Activated CD4-positive, alpha-beta T cell treated with anti-CD3 and anti-CD28 coated beads, Interleukin-2, amount 10 ng/mL, durations not matched to agents 24 days and 14 days (primary cell): ENCODE results near the gene LPP. TPM values are rescaled to one million over a fixed set of nuclear protein-coding genes. Genes with fewer than 3 reads are reported as not detected.
A peak's percentile ranks its signal among the peaks of the same experiment; 100 is the strongest.

Source experiments
- DNase-seq: peaks from one replicate; pipeline ENCODE4 v3.0.0; 2022
- H3K27ac Mint-ChIP-seq: one replicate; pipeline ENCODE4 v1.8.0; 2022; ENCODE audit warnings: mild to moderate bottlenecking, mixed read lengths
- H3K27me3 Mint-ChIP-seq: one replicate; pipeline ENCODE4 v1.8.0; 2022; ENCODE audit warnings: mixed read lengths
- H3K36me3 Mint-ChIP-seq: one replicate; pipeline ENCODE4 v1.8.0; 2022; ENCODE audit warnings: low read depth, mild to moderate bottlenecking, mixed read lengths
- H3K4me1 Mint-ChIP-seq: one replicate; pipeline ENCODE4 v1.8.0; 2021; ENCODE audit warnings: mixed read lengths
- H3K4me3 Mint-ChIP-seq: one replicate; pipeline ENCODE4 v1.8.0; 2022; ENCODE audit warnings: mild to moderate bottlenecking, moderate library complexity, mixed read lengths
- H3K9me3 Mint-ChIP-seq: one replicate; pipeline ENCODE4 v1.8.0; 2021; ENCODE audit warnings: mixed read lengths
- intact Hi-C: fragments of 100-400 bp; cut with micrococcal nuclease; formaldehyde crosslinking; loops from one replicate; pipeline ENCODE4 v1.15.1; 2023
- total RNA-seq: library from RNA; stranded (reverse); gene quantifications from 2 replicates; pipeline ENCODE4 v1.2.3, GENCODE V29; 2022

The LPP gene
- total RNA-seq, 1 donor from 2014 or later = 41.4 TPM

DNA sequence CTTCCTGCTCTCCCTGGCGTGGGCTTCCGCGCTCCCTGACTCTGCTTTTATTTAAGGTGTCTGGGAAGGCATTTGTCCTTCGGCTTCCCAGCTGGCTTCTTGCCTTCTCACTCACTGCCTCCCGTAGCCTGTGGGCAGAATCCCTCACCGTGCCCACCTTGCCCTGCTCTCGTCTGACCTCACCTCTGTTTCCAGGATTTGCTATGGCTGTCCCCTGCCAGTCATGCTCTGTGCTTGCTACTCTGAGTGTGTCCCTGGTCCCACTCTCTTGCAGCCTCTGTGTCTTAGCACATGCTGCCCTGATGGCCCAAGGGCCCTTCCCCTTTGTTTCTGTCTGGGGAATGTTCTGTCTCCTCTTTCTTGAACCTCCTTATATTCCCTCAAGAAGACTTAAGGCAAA, 26.2 kb downstream of the LPP start:
- intact Hi-C loops = no loop called here
- no peak for DNase-seq
- H3K4me3 Mint-ChIP-seq = no peak overlapping the region
- no peaks in the 10 kb centered on the region for H3K9me3 Mint-ChIP-seq
- H3K27me3 Mint-ChIP-seq = no peaks in the 10 kb centered on the region
- peaks cover 39% of the 10 kb centered on the region for H3K36me3 Mint-ChIP-seq
- peak overlapping the region; percentile 48 for H3K27ac Mint-ChIP-seq
- H3K4me1 Mint-ChIP-seq = peaks cover 43% of the 10 kb centered on the region

DNA sequence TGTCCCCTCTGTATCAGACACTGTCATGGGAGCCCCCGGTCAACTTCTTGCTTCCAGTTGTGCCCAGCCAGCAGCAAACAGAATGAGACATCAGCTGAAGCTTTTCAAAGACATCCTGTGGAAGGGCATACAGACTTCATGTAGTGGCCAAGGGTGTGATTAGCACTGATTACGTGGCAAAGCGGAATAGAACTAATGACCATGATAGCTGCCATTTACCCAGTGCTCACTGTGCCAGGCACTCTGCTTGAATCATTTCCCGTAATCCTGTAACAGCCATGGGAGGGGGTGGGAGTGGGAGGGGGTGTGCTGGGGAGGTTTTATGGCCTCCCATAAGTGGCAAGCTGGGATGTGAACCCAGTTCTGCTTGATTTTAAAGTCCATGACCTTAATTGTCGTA, 29.5 kb downstream of the LPP start:
- no peak for DNase-seq
- peaks cover 36% of the 10 kb centered on the region for H3K4me1 Mint-ChIP-seq
- no peak overlapping the region for H3K27ac Mint-ChIP-seq
- H3K4me3 Mint-ChIP-seq = no peak overlapping the region
- intact Hi-C loops = no loop called here
- H3K36me3 Mint-ChIP-seq = peaks cover 20% of the 10 kb centered on the region
- no peaks in the 10 kb centered on the region for H3K27me3 Mint-ChIP-seq
- no peaks in the 10 kb centered on the region for H3K9me3 Mint-ChIP-seq

DNA sequence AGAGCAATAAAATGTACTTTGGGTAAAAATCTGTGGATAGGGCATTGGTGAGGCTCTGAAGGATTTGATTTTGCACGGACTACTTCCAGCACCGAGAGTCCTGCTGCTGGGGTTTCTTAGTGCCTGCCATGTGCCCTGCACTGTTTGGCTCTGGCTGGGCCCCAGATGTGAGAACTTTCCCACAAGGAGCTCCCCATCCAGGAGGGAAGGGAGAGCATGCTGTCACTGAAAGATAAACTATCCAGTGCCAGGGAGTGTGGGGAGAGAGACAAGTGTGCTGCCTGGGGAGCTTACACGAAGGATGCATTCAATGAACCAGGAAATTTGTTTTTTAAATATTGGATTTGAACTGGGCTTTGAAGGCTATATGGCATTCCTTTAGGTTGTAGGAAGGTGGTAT, 30.2 kb downstream of the LPP start:
- Mint-ChIP-seq H3K27me3 (no peaks in the 10 kb centered on the region), H3K27ac (no peak overlapping the region), H3K9me3 (no peaks in the 10 kb centered on the region), H3K4me1 (peaks cover 33% of the 10 kb centered on the region), H3K4me3 (no peak overlapping the region), H3K36me3 (peaks cover 21% of the 10 kb centered on the region)
- DNase-seq = no peak
- intact Hi-C loops = no loop called here

DNA sequence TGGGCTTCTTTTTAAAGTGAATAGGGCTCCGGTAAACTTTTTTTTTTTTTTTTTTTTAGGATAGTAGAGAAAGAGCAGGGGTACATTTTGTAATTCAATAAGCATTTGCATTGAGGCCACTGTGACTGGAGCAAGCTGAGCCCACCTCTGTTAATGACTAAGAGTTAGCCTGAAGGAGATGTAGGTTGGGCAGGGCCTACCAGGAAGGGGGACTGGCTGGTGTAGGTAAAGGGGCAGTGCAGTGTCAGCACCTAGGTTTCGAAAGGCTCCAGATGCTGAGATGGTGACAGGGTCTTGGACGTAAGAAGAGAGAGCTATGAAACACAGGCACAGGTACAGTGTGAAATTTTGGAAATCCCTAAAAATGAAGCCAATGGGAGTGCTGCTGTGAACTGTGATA, 30.7 kb downstream of the LPP start:
- H3K36me3 Mint-ChIP-seq = peaks cover 22% of the 10 kb centered on the region
- intact Hi-C loops = loop anchor here (5.0 kb wide), 1 partner anchor 32 kb away; the partner anchor contains the start of gene LPP
- no peaks in the 10 kb centered on the region for H3K27me3 Mint-ChIP-seq
- H3K4me1 Mint-ChIP-seq = peaks cover 30% of the 10 kb centered on the region
- no peak overlapping the region for H3K27ac Mint-ChIP-seq
- no peaks in the 10 kb centered on the region for H3K9me3 Mint-ChIP-seq
- H3K4me3 Mint-ChIP-seq = no peak overlapping the region
- no peak for DNase-seq

DNA sequence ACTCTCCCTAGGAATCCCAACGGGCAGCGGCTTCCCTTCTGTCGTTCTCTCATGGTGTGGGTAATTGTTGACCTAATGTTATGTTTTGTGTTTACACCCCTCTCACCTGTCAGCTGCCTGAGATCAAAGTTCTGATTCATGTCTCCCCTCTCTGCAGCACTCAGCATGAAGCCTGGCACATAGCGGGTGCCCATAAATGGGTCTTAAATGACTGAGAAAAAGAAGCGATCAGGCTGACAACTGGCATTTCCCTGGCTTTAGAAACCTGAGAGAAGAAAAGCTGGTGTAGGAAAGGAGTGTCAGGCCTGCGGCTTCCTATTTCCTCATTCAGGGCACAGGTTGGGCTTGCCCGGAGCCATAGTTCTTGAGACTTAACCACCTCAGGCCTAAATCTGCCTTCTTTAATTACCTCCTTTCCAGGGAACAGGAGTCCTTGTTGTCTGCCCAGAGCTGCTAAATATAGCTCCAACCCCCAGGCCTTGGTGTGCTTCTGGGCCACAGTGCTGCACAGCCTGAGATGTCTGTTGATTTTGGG, 31.8 kb downstream of the LPP start:
- Mint-ChIP-seq H3K4me1 (peaks cover 30% of the 10 kb centered on the region), H3K36me3 (peaks cover 21% of the 10 kb centered on the region), H3K27ac (no peak overlapping the region), H3K9me3 (no peaks in the 10 kb centered on the region), H3K4me3 (no peak overlapping the region), H3K27me3 (no peaks in the 10 kb centered on the region)
- DNase-seq = no peak
- intact Hi-C loops = loop anchor here (5.0 kb wide), 1 partner anchor 33 kb away; the partner anchor contains the start of gene LPP

DNA sequence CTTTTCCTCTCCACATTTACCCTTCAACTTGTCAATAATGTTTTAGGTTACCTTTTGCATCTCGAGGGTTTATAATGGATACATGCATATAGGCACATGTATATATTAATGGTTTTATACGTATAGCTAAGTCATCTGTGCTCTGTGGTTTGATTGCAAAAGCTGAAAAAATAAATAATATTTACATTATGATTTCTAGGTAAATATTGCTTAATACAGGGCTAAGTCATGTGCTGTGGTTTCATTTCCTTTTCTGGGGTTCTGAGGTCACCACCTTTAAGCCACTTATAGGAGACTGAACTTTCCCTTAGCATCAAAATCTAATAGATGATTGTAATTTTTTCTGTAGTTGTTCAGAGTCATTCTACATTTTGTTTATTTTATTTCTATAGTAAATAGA, 33.1 kb downstream of the LPP start:
- intact Hi-C loops = loop anchor here (5.0 kb wide), 1 partner anchor 35 kb away; the partner anchor contains the start of gene LPP
- DNase-seq = no peak
- Mint-ChIP-seq H3K27ac (no peak overlapping the region), H3K9me3 (no peaks in the 10 kb centered on the region), H3K4me1 (peaks cover 30% of the 10 kb centered on the region), H3K36me3 (peaks cover 25% of the 10 kb centered on the region), H3K4me3 (no peak overlapping the region), H3K27me3 (no peaks in the 10 kb centered on the region)

DNA sequence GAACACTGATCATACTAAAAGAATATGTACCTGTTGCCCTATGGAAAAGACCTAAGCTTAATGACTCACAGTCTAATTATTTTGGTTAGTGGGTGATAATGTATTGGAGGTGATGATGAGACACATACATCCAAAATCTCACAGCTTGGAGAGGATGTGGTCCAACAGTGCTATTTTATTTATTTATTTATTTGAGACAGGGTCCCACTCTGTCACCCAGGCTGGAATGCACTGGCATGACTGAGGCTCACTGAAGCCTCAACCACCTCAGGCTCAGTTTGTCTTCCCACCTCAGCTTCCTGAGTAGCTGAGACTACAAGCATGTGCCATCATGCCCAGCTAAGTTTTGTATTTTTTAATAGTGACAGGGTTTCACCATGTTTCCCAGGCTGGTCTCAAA, 35.0 kb downstream of the LPP start:
- peak overlapping the region; percentile 59 for H3K27ac Mint-ChIP-seq
- H3K27me3 Mint-ChIP-seq = no peaks in the 10 kb centered on the region
- no peak for DNase-seq
- intact Hi-C loops = loop anchor here (5.0 kb wide), 1 partner anchor 37 kb away; the partner anchor contains the start of gene LPP
- no peak overlapping the region for H3K4me3 Mint-ChIP-seq
- no peaks in the 10 kb centered on the region for H3K9me3 Mint-ChIP-seq
- peaks cover 34% of the 10 kb centered on the region for H3K4me1 Mint-ChIP-seq
- peaks cover 29% of the 10 kb centered on the region for H3K36me3 Mint-ChIP-seq

DNA sequence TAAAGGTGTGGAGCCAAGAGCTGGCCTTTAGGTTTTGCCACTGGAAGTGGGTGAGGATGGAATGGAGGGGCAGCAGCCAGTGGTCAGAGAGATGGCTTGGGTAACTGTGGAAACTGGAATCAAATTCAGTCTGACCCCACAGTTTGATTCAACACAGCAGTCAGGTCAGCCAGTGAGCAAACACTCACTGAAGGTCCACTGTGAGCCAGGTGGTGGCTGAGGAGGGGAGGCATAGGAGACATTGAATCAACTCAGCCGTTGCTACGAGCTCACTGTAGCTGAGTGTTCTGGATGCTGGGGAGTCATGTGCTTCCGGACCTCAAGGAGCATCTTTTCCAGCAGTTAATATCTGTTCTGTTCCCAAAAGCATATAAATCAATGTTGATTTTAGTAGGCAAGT, 37.5 kb downstream of the LPP start:
- Mint-ChIP-seq H3K36me3 (peaks cover 35% of the 10 kb centered on the region), H3K9me3 (no peaks in the 10 kb centered on the region), H3K4me1 (peaks cover 27% of the 10 kb centered on the region), H3K27me3 (no peaks in the 10 kb centered on the region), H3K4me3 (no peak overlapping the region), H3K27ac (no peak overlapping the region)
- DNase-seq = no peak
- intact Hi-C loops = no loop called here

DNA sequence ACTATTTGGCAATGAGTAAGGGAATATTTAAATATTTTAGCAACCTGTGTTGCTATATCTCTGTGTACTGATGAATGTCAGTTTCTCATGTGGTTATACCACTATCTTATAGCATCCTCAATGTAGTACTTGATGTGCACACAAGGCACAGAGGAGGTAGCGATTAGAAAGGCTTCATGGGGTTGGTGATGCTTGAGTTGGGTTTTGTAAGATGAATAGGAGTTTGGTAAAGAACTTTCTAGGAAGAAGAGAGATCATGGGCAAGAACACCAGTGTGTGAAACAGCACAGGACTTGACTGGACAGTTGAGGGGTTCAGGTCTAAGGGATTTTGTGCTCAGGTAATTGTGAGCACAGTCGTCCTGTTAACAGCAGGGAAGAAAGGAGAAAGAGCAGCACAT, 38.1 kb downstream of the LPP start:
- H3K36me3 Mint-ChIP-seq = peaks cover 40% of the 10 kb centered on the region
- no peaks in the 10 kb centered on the region for H3K27me3 Mint-ChIP-seq
- intact Hi-C loops = no loop called here
- no peak for DNase-seq
- no peaks in the 10 kb centered on the region for H3K9me3 Mint-ChIP-seq
- no peak overlapping the region for H3K4me3 Mint-ChIP-seq
- peaks cover 30% of the 10 kb centered on the region for H3K4me1 Mint-ChIP-seq
- no peak overlapping the region for H3K27ac Mint-ChIP-seq

DNA sequence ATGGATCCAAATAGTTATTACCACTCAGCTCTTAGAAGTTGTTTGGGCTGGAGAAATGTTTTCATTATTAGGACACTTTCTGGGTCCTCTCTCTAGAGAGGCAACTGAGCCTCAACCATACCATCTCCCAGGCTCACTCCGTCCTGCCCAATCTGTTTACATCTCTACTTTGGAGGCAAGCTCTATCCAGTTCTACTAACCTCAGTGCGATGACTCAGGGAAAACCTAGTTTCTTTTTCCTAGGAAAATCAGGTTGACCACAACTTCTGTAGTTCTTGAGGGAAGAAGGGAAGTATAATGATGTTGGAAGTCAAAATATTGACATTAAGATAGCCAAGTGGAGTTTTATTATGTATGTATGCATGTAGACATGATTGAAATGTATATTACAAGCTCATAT, 40.4 kb downstream of the LPP start:
- H3K27me3 Mint-ChIP-seq = no peaks in the 10 kb centered on the region
- H3K36me3 Mint-ChIP-seq = peaks cover 45% of the 10 kb centered on the region
- H3K9me3 Mint-ChIP-seq = no peaks in the 10 kb centered on the region
- H3K27ac Mint-ChIP-seq = no peak overlapping the region
- H3K4me1 Mint-ChIP-seq = peaks cover 32% of the 10 kb centered on the region
- H3K4me3 Mint-ChIP-seq = no peak overlapping the region
- intact Hi-C loops = no loop called here
- no peak for DNase-seq

DNA sequence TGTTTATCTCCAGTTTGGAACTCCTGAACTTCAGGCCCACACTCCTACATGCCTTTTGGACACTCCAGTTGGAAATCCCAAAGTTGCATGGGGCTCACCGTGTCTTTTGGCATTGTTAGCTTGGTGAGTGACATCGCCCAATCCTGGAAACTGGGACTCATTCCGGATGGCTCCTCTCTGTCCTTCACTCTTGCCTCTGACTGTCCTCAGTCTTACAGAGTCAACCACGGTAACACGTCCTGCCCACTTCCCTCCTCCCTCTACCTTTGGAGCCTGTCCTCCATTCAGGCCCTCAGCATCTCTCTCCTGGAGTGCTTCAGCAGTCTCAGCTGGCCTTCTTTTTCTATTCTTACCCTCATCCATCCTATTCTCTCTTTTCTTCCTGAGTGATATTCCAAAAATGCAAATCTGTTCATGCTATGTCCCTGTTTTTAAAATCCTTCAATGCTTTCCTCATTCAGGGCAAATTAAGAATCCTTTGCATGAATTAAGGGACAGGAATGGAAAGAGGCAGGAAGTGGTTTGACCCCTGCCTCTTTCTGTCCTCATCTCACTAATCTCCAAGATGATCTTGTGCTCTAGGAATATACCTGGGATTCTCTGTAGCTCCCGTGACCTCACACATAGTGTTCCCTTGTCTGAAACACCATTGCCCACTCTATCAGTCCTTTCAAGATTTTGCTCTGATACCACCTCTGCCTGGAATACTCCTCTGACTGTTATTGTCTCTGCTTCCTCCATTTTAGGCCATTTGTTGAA, 42.5 kb downstream of the LPP start:
- Mint-ChIP-seq H3K9me3 (no peaks in the 10 kb centered on the region), H3K27ac (peak overlapping the region; percentile 9), H3K4me1 (peaks cover 24% of the 10 kb centered on the region), H3K27me3 (no peaks in the 10 kb centered on the region), H3K36me3 (peaks cover 35% of the 10 kb centered on the region), H3K4me3 (no peak overlapping the region)
- intact Hi-C loops = no loop called here
- no peak for DNase-seq

DNA sequence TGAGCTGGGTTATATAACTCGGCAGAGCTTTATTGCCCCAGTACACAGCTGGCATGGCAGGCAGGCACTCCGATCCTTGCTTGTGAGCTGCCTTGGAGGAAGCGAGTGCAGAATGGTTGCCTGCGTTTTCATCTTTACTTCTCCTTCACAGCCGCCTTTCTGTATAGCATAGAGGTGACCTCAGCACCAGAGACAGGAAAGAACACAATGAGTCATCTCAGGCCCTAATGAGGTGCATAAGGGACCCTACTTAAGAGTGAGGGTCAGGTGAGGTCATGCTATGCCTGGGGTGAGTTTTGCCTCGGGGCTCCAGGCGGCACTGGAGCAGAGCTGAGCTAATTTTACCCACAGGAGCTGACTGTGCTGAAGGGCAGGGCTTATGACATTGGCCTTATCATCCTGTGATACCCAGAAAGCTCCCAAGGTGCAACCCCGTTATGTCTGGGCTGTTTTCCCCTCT, 43.5 kb downstream of the LPP start:
- peaks cover 27% of the 10 kb centered on the region for H3K4me1 Mint-ChIP-seq
- peaks cover 32% of the 10 kb centered on the region for H3K36me3 Mint-ChIP-seq
- intact Hi-C loops = no loop called here
- no peak overlapping the region for H3K4me3 Mint-ChIP-seq
- H3K27me3 Mint-ChIP-seq = no peaks in the 10 kb centered on the region
- DNase-seq = no peak
- no peaks in the 10 kb centered on the region for H3K9me3 Mint-ChIP-seq
- H3K27ac Mint-ChIP-seq = no peak overlapping the region

DNA sequence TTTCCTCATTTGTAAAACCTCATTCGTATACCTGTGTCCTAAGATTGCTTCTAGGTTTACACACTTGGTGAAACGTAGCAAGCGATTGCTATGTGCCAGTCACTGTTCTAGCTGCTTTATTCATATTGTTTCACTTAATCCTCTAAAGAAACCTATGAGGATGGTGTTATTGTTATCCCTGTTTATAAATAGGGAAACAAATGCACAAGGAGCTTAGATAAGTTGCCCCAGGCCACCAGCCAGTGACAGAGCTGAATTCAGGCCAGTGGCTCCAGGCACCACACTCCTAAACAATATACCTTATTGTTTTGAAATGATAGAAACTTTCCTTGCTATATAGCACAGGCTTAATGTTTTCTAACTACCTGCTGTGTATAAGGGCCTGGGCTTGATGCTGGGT, 44.0 kb downstream of the LPP start:
- H3K27ac Mint-ChIP-seq = no peak overlapping the region
- intact Hi-C loops = no loop called here
- no peak for DNase-seq
- peaks cover 27% of the 10 kb centered on the region for H3K36me3 Mint-ChIP-seq
- peaks cover 30% of the 10 kb centered on the region for H3K4me1 Mint-ChIP-seq
- H3K4me3 Mint-ChIP-seq = no peak overlapping the region
- no peaks in the 10 kb centered on the region for H3K9me3 Mint-ChIP-seq
- no peaks in the 10 kb centered on the region for H3K27me3 Mint-ChIP-seq

DNA sequence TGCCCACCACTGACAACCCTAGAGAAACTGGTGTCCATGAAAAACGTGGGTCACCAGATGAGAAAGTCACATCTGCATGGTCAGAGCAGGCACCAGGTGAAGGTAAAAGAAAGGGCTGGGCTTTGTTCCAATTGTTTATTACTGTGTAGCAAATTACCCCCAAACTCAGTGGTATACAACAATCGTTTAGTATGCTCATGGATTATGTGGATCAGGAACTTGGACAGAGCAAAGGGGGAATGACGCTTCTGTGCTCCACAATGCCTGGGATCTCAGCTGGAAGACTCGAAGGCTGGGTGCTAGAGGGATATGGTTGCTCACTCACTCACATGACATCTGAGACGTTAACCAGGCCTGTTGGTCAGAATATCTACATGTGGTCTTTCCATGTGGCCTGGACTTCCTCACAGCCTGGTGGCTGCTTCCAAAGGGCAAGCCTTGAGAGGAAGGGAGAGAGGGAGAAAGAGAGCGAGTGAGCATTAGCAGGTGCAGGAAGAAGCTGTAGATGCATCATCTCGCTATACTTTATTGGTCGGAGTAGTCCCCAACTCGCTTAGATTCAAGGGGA, 44.9 kb downstream of the LPP start:
- Mint-ChIP-seq H3K4me3 (no peak overlapping the region), H3K9me3 (no peaks in the 10 kb centered on the region), H3K36me3 (peaks cover 24% of the 10 kb centered on the region), H3K4me1 (peaks cover 27% of the 10 kb centered on the region), H3K27ac (no peak overlapping the region), H3K27me3 (no peaks in the 10 kb centered on the region)
- intact Hi-C loops = no loop called here
- no peak for DNase-seq
